HPDE6-E6E7 (cell line): ENCODE measurements around the gene STKLD1.
"Not testable (repeated sequence)": the region's sequence is repeated elsewhere in the genome, so short reads cannot be mapped to it uniquely, and the experiment has no call there.

ENCODE experiments used
- DNase-seq: peaks from one replicate; pipeline ENCODE4 v3.0.0; 2011; ENCODE audit warnings: missing footprints; ENCODE audit errors: extremely low spot score

Gene STKLD1

DNA sequence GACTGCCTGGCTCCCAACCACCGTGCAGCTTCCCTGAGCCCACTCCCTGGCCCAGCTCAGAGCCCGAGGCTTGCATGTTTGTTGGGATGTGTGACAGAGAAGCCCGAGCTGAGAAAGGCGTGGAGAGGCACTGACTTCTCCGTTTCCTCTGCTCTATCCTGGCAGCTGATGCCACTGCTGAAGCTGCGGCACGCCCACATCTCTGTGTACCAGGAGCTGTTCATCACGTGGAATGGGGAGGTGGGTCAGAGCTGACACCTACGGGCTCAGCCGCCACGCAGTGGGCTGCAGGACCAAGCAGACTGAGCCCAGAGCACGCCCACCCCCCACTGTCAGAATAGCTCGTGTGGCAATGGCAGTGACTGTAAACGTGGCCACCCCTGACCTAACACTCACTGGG, 9.3 kb downstream of the STKLD1 start:
- DNase-seq = no peak

DNA sequence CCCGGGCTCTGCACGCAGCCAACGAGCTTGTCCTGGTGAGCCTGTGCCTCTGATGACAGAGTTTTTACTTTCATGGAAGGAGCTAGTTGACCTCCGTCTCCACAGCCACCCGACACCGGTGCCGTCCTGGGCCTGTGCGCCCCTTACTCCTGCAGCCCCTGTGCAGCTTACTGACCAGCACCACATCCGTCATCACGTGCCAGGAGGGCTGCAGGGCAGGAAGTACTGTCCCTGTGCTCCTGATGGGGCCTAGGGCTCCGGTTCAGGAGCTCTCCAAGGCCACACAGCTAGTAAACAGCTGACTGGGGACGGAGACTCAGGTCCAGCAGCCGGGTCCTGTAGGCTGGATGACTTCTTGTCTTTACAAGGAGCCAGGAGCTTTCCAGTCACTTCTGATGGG, 10.2 kb downstream of the STKLD1 start:
- no peak for DNase-seq

DNA sequence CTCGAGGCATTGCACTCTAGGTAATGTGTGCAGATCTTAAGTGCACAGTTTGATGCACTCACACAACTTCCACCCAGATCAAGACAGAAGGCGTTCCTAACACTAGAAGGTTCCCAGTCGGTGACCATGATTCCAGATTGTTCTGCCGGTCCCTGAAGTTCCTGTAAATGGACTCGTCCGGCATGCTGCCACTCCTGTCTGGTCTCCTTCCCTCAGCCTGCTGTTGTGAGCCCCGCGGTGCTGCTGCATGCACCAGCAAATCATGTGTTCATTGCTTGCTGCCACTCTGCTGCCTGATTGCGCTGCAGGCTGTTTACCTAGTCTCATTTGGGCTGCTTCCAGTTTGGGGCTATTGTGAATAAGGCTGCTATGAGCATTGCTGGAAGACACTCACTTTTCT, 11.5 kb downstream of the STKLD1 start:
- peak; percentile 51 for DNase-seq

DNA sequence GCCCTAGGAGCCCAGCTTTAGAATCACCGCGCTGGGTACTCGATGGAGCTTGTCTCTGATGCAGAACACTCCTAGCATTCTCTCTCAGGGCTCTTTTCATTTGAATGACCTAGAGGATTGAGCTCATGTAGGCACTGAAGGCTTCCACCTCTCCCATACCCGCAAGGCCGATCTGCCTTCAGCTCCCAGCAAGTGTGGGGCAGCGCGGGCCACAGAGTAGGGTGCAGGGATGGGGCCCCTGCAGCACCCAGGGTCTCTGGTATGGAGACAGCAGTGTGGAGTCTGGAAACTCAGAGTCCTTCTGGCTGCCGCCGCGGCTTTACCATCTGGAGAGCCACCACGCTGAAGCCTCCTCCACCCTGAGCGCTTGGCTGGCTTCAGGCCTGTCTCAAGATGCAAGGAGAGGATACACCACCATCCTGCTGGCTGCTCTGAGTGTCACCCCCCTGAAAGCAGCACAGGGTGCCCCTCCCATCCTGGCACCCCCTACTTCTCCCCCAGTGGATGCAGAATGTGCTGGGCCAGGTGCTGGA, 12.9 kb downstream of the STKLD1 start:
- DNase-seq = no peak

DNA sequence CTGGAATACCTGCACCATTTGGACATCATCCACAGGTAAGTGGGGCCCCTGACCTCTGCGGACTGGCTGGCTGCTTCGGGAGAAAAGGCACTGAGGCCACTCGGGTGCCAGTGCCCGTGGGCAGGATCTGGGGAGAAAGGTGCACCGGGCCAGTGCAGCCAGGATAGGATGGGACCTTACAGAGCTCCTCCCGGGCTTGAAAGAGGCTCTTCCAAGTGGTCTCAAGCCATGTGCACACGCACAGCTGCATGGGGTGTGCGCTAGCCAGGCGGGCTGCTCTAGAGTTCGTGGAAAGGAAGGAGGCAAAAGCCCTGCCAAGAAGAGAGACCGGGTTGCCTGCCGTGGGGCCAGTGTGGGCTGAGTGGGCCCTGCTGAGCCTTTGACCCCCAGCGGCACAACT, 13.4 kb downstream of the STKLD1 start:
- DNase-seq = no peak

DNA sequence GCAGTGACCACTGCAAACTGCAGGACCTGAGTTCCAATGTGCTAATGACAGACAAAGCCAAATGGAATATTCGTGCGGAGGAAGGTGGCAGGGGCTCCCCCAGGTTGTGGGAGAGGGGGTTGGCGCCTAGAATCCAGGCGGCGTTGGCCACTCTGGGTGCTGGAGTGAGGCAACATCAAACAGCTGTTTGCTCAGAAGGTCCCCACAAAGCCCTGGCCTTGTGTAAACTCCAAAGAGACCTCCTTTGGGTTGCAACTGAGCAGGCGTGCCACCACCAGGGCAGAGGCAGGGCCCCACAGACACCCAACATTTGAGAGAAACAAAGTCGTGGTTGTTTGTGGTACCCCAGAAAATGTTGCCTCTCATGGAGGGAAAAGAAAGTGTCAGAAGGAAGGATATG, 14.5 kb downstream of the STKLD1 start:
- no peak for DNase-seq

DNA sequence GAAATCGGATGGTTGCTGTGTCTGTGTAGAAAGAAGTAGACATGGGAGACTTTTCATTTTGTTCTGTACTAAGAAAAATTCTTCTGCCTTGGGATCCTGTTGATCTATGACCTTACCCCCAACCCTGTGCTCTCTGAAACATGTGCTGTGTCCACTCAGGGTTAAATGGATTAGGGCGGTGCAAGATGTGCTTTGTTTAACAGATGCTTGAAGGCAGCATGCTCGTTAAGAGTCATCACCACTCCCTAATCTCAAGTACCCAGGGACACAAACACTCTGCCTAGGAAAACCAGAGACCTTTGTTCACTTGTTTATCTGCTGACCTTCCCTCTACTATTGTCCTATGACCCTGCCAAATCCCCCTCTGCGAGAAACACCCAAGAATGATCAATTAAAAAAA, 15.3 kb downstream of the STKLD1 start:
- DNase-seq = not testable (repeated sequence)

DNA sequence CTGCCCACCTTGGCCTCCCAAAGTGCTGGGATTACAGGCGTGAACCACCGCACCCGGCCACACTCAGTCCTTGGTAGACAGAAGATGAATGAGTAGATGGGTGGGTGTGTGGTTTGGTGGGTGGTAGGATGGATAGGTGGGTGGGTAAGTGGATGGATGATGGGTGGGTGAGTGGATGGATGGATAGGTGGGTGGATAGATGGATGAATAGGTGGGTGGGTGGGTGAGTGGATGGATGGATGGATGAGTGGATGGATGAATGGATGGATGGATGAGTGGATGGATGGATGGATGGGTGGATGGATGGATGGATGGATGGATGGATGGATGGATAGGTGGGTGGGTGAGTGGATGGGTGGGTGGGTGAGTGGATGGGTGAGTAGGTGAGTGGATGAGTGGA, 16.1 kb downstream of the STKLD1 start:
- not testable (repeated sequence) for DNase-seq

DNA sequence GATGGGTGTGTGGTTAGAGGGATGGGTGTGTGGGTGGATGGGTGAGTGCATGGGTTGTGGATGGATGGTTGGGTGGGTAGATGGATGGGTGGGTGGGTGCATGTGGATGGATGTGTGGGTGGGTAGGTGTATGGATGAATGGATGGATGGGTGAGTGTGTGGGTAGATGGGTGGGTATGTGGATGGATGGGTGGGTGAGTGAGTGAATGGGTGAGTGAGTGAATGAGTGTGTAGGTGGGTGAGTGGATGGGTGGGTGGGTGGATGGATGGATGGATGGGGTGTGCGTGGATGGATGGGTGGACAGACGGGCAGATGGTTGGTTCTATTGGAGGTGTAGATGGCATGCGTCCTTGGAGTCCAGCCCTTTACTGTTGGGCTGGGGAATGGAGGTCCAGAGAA, 17.2 kb downstream of the STKLD1 start:
- DNase-seq = no peak

DNA sequence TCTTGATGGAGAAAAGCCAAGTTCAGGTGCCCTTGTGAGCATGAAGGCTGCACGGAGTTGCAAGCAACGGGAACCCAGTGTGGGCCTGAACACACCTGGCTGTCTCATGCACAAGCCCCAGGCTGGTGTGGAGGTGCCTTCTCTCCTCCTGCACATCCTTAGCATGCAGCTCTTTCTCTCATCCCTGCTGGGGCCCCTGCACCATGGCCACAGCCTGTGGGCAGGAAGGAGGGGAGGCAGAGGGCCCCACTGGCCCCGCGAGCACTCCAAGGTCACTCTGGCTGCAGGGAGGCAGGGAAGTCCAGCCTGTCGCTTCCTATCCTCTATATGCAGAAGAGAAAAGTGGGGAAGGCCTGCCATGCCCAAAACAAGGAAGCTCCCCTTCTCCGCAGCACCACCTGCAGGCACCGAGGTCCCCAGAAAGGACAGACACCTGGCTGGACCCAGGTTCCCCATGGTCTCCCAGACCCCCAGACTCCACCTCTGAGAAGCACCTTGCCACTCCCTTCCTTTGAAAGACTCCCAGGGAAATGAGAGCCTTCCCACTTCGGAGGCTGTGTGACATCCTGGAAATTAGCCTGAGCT, 18.6 kb downstream of the STKLD1 start:
- no peak for DNase-seq

DNA sequence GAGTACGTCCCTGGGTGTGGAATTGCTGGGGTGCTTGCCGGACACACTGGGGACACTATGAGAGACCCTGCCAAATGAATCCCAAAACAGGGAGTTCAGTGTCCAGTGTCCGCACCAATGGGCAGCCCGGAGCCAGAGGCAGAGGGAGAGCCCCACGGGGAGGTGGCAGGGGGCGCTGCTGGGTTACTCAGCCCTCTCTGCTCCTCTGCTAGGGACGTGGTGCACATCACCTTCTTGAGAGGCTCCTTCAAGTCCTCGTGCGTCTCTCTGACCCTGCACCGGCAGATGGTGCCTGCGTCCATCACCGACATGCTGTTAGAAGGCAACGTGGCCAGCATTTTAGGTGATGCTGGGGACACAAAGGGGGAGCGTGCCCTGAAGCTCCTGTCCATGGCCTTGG, 20.8 kb downstream of the STKLD1 start:
- DNase-seq = no peak

DNA sequence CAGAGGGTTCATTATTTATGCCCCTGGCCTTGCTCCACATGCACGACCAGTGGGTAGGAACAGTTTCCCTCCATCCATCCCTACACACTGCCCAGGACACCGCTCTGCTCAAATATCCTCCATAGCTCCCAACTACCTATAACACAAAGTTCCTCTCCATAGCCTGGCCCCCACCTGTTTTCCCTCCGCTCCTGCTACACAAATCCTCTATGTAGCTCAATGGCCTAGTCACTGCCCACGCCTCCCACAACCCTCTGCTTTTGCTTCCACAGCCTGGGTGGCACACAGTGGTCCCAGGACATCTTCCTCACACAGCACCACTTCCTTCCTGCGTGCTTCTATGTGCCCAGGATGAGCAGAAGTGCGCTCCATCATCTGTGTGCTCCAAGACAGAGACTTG, 21.2 kb downstream of the STKLD1 start:
- DNase-seq = no peak

DNA sequence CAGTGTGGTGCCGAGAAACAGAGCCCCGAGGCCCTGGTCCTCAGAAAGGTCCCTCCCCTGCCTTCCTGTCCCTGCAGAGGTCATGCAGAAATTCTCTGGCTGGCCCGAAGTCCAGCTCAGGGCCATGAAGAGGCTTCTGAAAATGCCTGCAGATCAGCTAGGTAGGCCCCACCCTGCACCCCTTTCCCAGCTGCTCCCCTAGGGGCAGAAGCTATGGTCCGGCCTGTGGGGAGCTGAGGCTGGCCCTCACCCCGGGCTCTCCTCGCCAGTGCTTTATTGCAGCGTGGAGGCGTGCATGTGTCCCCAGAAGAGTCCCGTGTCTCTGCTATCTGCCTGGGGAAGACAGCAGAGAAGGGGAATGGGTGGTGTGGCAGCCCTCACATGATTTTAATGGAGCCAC, 21.7 kb downstream of the STKLD1 start:
- DNase-seq = no peak

DNA sequence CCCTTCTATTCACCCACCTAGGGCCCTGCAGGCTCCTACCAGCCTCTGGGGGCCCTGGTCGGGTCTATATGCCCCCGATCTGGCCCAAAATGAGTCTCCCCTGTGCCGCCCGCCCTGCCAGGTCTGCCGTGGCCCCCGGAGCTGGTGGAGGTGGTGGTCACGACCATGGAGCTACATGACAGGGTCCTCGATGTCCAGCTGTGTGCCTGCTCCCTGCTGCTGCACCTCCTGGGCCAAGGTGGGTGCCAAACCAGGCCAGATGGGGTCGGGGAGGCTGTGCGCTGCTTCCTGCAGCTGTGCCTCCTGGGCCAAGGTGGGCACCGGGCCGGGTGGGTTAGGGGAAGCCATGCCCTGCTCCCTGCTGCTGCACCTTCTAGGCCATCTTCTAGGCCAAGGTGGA, 24.1 kb downstream of the STKLD1 start:
- no peak for DNase-seq

DNA sequence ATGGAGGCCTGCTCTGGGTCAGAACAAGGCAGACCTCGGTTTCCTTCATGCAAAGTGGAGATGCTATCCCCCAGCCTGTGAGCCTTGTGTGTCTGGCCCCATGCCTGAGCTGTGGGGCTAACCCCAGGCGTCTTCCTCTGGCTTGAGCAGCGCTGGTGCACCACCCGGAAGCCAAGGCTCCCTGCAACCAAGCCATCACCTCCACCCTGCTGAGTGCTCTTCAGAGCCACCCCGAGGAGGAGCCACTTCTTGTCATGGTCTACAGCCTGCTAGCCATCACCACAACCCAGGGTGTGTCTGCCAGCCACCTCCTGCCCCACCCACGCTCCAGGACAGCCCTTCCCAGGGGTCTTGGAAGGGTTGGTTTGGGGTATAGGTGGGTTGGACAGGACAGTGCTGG, 25.4 kb downstream of the STKLD1 start:
- no peak for DNase-seq

DNA sequence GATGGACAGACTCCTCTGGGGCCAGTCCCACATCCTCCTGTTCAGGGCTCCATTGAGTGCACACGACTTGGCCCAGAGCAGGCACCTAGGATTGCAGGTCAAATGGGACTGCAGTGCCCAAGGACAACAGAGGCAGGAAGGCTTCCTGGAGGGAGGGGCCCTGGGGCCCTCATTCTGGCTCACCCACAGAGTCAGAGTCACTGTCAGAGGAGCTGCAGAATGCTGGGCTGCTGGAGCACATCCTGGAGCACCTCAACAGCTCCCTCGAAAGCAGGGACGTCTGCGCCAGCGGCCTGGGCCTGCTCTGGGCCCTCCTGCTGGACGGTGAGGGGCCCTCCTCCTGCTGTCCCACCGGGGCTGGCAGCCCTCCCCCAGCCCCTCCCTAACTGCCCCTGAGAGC, 26.5 kb downstream of the STKLD1 start:
- no peak for DNase-seq

DNA sequence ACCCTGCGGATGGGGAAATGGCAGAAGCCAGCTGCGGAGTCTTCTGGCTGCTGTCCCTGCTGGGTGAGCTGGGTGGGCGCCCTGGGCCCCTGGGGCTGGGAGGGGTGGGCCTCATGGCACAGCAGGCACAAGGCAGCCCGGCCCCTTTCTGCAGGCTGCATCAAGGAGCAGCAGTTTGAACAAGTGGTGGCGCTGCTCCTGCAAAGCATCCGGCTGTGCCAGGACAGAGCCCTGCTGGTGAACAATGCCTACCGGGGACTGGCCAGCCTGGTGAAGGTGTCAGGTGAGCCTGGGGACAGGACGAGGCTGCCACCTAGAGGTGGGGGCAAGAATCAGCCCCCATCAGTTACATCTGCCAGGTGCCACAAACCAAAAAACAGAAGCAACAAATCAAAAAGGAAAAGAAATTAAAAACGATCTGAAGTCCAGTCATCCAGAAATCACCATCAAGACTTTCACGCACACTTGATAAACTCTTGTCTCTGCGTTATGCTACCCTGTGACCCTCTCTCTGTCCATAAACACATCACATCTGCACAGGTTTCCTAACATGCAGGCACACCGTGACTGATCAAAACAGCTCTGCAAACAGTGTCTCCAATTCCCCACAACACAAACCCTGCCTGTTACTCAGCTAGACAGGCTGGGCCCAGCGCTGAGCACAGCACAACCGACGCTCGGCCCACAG, 27.7 kb downstream of the STKLD1 start:
- peak; percentile 63 for DNase-seq

DNA sequence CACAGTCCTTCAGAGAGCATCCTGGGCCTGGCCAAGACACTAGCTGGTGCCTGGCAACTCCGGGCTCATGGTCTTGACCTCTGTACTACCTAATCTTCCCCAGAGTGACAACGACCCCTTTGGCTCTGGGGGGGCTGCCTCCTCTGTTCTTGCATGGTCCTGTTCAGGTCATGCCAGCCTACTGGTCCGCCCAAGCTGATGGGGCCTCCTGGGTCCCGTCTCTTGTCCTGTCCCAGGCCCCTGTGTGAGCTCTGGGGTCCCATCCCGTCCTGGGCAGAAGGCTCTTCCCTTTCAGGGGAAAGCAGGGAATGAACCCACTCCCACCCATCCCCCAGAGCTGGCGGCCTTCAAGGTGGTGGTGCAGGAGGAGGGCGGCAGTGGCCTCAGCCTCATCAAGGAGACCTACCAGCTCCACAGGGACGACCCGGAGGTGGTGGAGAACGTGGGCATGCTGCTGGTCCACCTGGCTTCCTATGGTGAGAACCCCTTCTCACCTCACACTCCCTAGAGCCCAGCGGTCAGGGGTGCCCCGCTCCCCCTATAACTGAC, 28.4 kb downstream of the STKLD1 start:
- DNase-seq = no peak

DNA sequence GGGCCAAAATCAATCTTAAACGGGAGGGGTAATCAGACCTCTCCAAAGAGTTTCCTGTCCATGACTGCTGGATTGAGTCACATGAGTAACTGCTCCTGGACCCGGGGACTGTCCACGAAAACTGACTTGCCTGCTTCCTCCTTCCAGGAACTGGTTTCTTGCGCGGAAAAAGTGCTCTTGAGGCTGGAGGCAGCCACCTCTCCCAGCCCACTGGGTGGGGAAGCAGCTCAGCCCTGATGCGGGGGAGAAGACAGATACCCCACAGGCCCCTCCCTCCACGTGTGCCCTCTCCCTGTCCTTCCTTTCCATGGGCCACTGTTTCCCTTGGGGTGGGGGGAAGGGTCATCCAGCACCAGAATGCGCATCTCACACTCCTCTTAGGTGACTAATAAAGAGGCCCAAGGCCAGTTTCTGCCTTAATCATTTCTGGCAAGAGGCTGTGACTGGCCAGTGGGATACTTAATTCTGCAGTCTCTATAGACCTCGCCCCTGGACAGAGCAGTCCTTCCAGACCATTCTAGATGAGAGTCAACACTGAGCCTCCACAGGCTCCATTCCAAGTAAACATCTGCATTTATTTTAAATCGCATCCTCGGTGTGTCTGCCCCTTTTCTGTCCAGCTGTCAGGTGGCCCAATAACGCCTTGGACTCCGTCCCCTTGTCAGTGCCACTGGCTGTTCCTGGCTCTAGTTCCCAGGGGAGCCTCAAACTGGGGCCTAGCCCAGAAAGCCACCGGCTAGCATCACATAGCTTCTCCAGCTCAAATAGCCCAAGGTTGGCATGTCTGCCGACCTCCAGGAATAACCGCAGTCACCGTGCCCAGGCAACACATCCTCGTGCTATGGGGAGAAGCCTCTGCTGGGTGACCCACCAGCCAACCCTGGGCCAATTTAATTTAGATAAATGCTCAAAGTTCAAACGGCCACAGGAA, 29.6 kb downstream of the STKLD1 start:
- no peak for DNase-seq

DNA sequence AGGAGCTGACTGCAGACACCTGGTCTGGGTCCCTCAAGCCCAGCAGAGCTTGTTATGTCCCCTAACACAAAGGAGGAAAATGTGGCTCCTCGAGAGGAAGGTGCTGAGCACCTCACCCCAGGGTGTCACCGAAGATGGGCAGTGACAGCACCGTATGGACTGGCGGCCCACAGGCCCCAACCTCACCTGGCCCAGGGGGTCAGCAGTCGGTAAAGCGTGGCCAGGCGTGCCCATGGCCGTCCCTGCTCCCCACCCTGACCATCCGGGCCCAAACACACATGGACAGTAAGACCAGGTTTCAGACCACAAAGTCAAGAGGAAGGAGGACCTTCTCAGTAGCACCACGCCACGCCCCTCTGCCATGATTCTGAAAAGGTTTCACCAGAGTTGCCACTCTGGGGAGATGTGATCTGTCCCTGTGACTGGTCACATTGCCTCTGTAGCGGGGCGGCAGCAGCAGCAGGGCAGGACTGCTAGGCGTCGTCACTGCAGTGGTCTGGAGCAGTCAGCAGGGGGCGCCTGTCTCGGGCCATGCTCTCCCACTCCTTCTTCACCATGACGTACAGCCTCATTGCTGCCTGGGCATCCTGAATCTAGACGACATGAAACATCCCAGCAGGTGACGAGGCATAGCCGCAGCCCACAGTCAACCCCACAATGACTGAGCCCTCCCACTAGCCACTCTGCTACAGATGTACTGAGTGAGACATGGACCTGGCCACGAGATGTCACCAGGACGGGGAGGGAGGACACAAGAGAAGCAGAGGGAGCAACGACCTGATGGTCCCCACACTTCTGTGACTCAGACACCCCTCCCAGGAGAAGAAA, 30.5 kb downstream of the STKLD1 start:
- DNase-seq = peak; percentile 57

DNA sequence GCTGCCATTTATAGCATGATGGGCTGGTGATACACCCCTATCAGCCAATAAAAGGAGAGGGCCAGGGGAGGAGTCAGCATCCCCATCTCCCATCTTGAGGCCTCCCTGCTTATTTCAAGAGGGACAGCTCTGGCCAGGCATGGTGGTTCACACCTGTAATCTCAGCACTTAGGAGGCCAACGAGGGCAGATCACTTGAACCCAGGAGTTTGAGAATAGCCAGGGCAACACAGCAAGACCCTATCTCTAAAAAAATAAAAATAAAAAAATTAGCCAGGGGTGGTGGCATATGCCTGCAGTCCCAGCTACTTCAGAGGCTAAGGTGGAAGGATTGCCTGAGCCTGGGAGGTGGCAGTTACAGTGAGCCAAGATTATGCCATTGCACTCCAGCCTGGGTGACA, 31.9 kb downstream of the STKLD1 start:
- DNase-seq = no peak
